Measurements from ENCODE around the gene SHISA9.

DNA sequence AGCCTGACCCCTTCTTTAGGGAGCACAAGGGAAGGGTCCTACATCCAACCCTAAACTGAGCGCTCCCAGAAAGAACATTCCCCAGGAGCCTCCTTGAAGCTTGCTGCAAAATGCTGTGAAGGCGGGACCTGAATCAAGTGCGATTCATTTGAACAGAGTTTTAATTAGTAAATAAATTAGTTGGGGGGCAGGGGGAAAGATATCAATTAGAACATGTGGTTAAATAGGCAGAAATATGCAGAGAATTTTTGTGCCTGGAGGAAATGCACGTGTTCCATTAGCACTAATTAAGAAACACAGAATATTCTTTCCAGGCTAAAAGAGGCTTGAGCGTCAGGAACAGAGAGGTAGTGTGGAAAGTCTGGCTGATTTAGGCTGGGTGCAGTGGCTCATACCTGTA lies 38.5 kb upstream of the SHISA9 start:
- TF ChIP-seq, protein P1, sequence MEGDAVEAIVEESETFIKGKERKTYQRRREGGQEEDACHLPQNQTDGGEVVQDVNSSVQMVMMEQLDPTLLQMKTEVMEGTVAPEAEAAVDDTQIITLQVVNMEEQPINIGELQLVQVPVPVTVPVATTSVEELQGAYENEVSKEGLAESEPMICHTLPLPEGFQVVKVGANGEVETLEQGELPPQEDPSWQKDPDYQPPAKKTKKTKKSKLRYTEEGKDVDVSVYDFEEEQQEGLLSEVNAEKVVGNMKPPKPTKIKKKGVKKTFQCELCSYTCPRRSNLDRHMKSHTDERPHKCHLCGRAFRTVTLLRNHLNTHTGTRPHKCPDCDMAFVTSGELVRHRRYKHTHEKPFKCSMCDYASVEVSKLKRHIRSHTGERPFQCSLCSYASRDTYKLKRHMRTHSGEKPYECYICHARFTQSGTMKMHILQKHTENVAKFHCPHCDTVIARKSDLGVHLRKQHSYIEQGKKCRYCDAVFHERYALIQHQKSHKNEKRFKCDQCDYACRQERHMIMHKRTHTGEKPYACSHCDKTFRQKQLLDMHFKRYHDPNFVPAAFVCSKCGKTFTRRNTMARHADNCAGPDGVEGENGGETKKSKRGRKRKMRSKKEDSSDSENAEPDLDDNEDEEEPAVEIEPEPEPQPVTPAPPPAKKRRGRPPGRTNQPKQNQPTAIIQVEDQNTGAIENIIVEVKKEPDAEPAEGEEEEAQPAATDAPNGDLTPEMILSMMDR (conservative IDR thresholded peaks at IDR 0.05; ENCODE audit: low read depth, low read length) = no peak
- no peak for TF ChIP-seq MAFK (IDR thresholded peaks at IDR 0.05; ENCODE audit: low read depth, low read length)
- TF ChIP-seq CHD1 (IDR thresholded peaks at IDR 0.05; ENCODE audit: low read depth, low read length) = no peak
- no peak for TF ChIP-seq MAZ (IDR thresholded peaks at IDR 0.05; ENCODE audit: borderline replicate concordance, low read depth, low read length)
- TF ChIP-seq, protein P2, sequence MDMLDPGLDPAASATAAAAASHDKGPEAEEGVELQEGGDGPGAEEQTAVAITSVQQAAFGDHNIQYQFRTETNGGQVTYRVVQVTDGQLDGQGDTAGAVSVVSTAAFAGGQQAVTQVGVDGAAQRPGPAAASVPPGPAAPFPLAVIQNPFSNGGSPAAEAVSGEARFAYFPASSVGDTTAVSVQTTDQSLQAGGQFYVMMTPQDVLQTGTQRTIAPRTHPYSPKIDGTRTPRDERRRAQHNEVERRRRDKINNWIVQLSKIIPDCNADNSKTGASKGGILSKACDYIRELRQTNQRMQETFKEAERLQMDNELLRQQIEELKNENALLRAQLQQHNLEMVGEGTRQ (IDR thresholded peaks at IDR 0.05; ENCODE audit: low read depth, low read length) = no peak
- no peak for TF ChIP-seq BHLHE40 (IDR thresholded peaks at IDR 0.05; ENCODE audit: low read depth, low read length)
- TF ChIP-seq POLR2A (IDR thresholded peaks at IDR 0.05; ENCODE audit: low read depth, low read length) = no peak
- no peak for TF ChIP-seq SMC3 (IDR thresholded peaks at IDR 0.05; ENCODE audit: low read depth, low read length)
- TF ChIP-seq CEBPB (IDR thresholded peaks at IDR 0.05; ENCODE audit: low read depth, low read length) = no peak
- TF ChIP-seq RAD21 (IDR thresholded peaks at IDR 0.05; ENCODE audit: low read length) = no peak
